Neural progenitor cell (in vitro differentiated cells): ENCODE data around the gene EME2. TPM values are rescaled to one million over a fixed set of nuclear protein-coding genes. Genes with fewer than 3 reads are reported as not detected.

Source experiments
- DNase-seq: peaks from one replicate; pipeline ENCODE4 v3.0.0-alpha.2; 2016; ENCODE audit warnings: low spot score
- H2AFZ ChIP-seq: fragments of 200-600 bp; sonication (generic); replicated peaks from 2 replicates; pipeline ENCODE4 v1.6.1; 2016; ENCODE audit warnings: antibody characterized with exemption
- H3F3A ChIP-seq: fragments of 200-600 bp; sonication (generic); 2 replicates; pipeline ENCODE4 v1.6.1; 2016; ENCODE audit warnings: antibody characterized with exemption, low read depth
- H3K27ac ChIP-seq: fragments of 200-600 bp; sonication (generic); 2 replicates; pipeline ENCODE4 v1.5.1; 2016; ENCODE audit warnings: mild to moderate bottlenecking
- H3K27me3 ChIP-seq: fragments of 200-600 bp; sonication (generic); 2 replicates; pipeline ENCODE4 v1.6.1; 2016; ENCODE audit warnings: mild to moderate bottlenecking, moderate library complexity
- H3K36me3 ChIP-seq: fragments of 200-600 bp; sonication (generic); 2 replicates; pipeline ENCODE4 v1.5.1; 2016
- H3K4me1 ChIP-seq: fragments of 200-600 bp; sonication (generic); 2 replicates; pipeline ENCODE4 v1.6.1; 2016; ENCODE audit warnings: mixed run types
- H3K4me2 ChIP-seq: fragments of 200-600 bp; sonication (generic); 2 replicates; pipeline ENCODE4 v1.6.1; 2016
- H3K4me3 ChIP-seq: fragments of 200-600 bp; sonication (generic); 2 replicates; pipeline ENCODE4 v1.5.1; 2016
- H3K79me2 ChIP-seq: fragments of 200-600 bp; sonication (generic); 2 replicates; pipeline ENCODE4 v1.6.1; 2016; ENCODE audit warnings: low read depth
- H3K9ac ChIP-seq: fragments of 200-600 bp; sonication (generic); 2 replicates; pipeline ENCODE4 v1.6.1; 2016
- H3K9me3 ChIP-seq: fragments of 200-600 bp; sonication (generic); 2 replicates; pipeline ENCODE4 v1.5.1; 2016; ENCODE audit warnings: low read depth
- H4K20me1 ChIP-seq: fragments of 200-600 bp; sonication (generic); 2 replicates; pipeline ENCODE4 v1.6.1; 2016; ENCODE audit warnings: low read depth
- H3K27ac Mint-ChIP-seq: 3 replicates; pipeline ENCODE4 v1.8.0; 2021; ENCODE audit warnings: mixed read lengths
- H3K27me3 Mint-ChIP-seq: 2 replicates; pipeline ENCODE4 v1.8.0; 2022; ENCODE audit warnings: low read depth, mild to moderate bottlenecking, inconsistent platforms, moderate library complexity, mixed read lengths; ENCODE audit not compliant: insufficient read depth
- H3K36me3 Mint-ChIP-seq: 3 replicates; pipeline ENCODE4 v1.8.0; 2021; ENCODE audit warnings: mixed read lengths
- H3K4me1 Mint-ChIP-seq: 3 replicates; pipeline ENCODE4 v1.8.0; 2021; ENCODE audit warnings: mixed read lengths
- H3K4me3 Mint-ChIP-seq: 3 replicates; pipeline ENCODE4 v1.8.0; 2021; ENCODE audit warnings: mild to moderate bottlenecking, moderate library complexity, mixed read lengths
- H3K9me3 Mint-ChIP-seq: 3 replicates; pipeline ENCODE4 v1.8.0; 2020; ENCODE audit warnings: mixed read lengths
- EZH2 ChIP-seq: fragments of 200-600 bp; sonication (generic); IDR thresholded peaks from 2 replicates; pipeline ENCODE4 v1.6.1; 2017; ENCODE audit warnings: antibody characterized with exemption, mild to moderate bottlenecking, moderate library complexity
- EZH2phosphoT487 ChIP-seq: fragments of 200-600 bp; sonication (generic); IDR thresholded peaks from 2 replicates; pipeline ENCODE4 v1.6.1; 2017; ENCODE audit warnings: antibody characterized with exemption
- total RNA-seq: library from RNA; depleted of rRNA; stranded (reverse); fragments of >200 nt; gene quantifications from 2 replicates; pipeline ENCODE4 v1.2.3, GENCODE V29; 2015; ENCODE audit warnings: low replicate concordance
- TF ChIP-seq, protein P1 (sequence below): fragments of 200-600 bp; sonication (generic); IDR thresholded peaks from 2 replicates; pipeline ENCODE4 v1.5.1; 2017; ENCODE audit warnings: antibody characterized with exemption, mild to moderate bottlenecking

The EME2 gene
- total RNA-seq, 1 donor from 2014 or later: 2.3 TPM

DNA sequence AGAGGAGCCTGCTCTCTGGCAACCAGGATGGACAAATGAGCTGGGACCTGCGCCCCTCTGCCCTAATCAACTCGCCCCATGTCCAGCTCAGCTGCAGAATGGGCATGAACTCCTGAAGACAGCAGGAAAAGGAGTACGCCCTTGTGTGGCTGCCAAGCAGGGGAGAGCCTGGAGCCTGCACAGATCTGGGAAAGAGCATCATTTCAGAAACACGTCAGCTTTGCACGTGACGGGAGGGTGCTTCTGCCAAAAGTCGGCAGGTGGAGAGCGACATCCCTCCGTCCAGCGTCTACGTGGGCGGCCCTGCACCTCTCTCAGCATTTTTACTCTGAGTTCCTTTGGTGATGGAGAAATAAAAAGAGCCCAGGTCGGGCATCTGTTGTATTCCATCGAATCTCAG, 19.8 kb upstream of the EME2 start:
- no peak for TF ChIP-seq EZH2phosphoT487
- TF ChIP-seq, protein P1, sequence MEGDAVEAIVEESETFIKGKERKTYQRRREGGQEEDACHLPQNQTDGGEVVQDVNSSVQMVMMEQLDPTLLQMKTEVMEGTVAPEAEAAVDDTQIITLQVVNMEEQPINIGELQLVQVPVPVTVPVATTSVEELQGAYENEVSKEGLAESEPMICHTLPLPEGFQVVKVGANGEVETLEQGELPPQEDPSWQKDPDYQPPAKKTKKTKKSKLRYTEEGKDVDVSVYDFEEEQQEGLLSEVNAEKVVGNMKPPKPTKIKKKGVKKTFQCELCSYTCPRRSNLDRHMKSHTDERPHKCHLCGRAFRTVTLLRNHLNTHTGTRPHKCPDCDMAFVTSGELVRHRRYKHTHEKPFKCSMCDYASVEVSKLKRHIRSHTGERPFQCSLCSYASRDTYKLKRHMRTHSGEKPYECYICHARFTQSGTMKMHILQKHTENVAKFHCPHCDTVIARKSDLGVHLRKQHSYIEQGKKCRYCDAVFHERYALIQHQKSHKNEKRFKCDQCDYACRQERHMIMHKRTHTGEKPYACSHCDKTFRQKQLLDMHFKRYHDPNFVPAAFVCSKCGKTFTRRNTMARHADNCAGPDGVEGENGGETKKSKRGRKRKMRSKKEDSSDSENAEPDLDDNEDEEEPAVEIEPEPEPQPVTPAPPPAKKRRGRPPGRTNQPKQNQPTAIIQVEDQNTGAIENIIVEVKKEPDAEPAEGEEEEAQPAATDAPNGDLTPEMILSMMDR: no peak
- TF ChIP-seq EZH2: no peak
- H3K4me3 Mint-ChIP-seq: no peak overlapping the region
- Histone ChIP-seq H3K27ac (no peak overlapping the region), H3F3A (no peaks in the 10 kb centered on the region), H3K9ac (no peak overlapping the region), H3K4me1 (no peaks in the 10 kb centered on the region), H3K79me2 (no peaks in the 10 kb centered on the region), H4K20me1 (no peaks in the 10 kb centered on the region), H3K4me2 (no peak overlapping the region), H3K36me3 (no peaks in the 10 kb centered on the region), H2AFZ (no peak overlapping the region), H3K4me3 (no peak overlapping the region), H3K9me3 (no peaks in the 10 kb centered on the region), H3K27me3 (no peaks in the 10 kb centered on the region)
- no peaks in the 10 kb centered on the region for H3K4me1 Mint-ChIP-seq
- no peak for DNase-seq
- no peak overlapping the region for H3K27ac Mint-ChIP-seq
- peaks cover 5% of the 10 kb centered on the region for H3K36me3 Mint-ChIP-seq
- peaks cover 4% of the 10 kb centered on the region for H3K27me3 Mint-ChIP-seq
- H3K9me3 Mint-ChIP-seq: no peaks in the 10 kb centered on the region

DNA sequence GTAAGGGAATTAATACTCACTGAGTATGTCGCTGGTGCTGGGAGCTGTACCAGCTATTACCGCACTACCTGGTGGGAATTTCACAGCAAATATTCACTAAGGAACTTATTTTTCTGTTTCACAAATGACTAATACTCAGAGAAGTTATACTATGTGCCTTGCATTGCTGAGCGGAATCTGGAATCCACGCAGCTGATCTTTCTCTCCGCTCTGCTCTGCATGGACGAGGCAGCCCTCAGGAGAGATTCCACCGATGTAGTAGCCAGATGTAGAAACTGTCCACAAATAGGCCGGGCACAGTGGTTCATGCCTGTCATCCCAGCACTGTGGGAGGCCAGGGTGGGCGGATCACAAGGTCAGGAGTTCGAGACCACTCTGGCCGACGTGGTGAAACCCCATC, 18.4 kb upstream of the EME2 start:
- Mint-ChIP-seq H3K36me3 (peaks cover 5% of the 10 kb centered on the region), H3K4me3 (no peak overlapping the region), H3K4me1 (no peaks in the 10 kb centered on the region), H3K9me3 (no peaks in the 10 kb centered on the region), H3K27ac (no peak overlapping the region), H3K27me3 (peaks cover 4% of the 10 kb centered on the region)
- TF ChIP-seq EZH2 (no peak), EZH2phosphoT487 (no peak)
- TF ChIP-seq, protein P1: no peak
- H3F3A ChIP-seq: no peaks in the 10 kb centered on the region
- H3K4me1 ChIP-seq: no peaks in the 10 kb centered on the region
- H3K36me3 ChIP-seq: no peaks in the 10 kb centered on the region
- H3K4me2 ChIP-seq: no peak overlapping the region
- H3K9me3 ChIP-seq: no peaks in the 10 kb centered on the region
- no peak overlapping the region for H3K27ac ChIP-seq
- no peaks in the 10 kb centered on the region for H3K79me2 ChIP-seq
- H4K20me1 ChIP-seq: no peaks in the 10 kb centered on the region
- H3K27me3 ChIP-seq: no peaks in the 10 kb centered on the region
- DNase-seq: no peak
- H2AFZ ChIP-seq: no peak overlapping the region
- no peak overlapping the region for H3K4me3 ChIP-seq
- H3K9ac ChIP-seq: no peak overlapping the region

DNA sequence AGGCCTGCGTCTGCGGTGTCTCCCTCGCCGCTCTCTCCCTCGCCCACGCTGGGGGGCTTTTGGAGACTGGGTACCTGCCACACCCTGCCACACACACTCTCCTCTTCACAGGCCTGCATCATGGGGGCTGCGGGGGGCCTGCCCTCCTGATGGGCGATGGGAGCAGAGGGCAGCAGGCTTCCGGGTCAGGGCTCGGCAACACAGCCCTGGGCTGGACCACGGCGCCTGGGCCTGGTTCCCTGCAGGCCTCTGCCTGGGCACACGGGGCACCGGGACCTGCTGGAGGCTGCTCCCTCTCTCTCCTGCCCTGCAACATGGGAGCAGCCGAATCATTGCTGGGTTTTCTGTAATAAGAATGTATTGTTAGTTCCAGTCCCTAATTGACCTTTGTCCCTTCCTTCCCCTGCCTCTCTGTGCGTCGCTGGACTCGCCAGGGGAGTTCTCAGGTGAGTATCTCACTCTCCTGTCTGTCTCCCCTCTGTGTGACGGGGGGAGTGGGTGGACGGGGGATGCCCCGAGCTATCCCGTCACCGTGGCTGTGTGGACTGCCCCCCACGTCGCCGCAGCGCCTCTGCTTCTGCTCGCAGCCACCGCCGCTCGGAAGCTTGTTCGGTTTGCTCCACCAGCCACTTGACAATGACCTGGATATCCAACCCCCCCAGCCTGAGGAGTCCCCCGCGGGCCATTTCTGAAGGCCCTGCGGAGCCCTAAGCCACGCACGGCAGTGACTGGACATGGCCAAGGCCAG, 14.7 kb upstream of the EME2 start:
- Histone ChIP-seq H3K4me3 (no peak overlapping the region), H3K79me2 (no peaks in the 10 kb centered on the region), H4K20me1 (peaks cover 1% of the 10 kb centered on the region), H3K4me1 (no peaks in the 10 kb centered on the region), H3K9me3 (no peaks in the 10 kb centered on the region), H3K4me2 (no peak overlapping the region), H3K27ac (no peak overlapping the region), H3K36me3 (no peaks in the 10 kb centered on the region), H2AFZ (no peak overlapping the region), H3K9ac (no peak overlapping the region), H3F3A (peaks cover 1% of the 10 kb centered on the region), H3K27me3 (no peaks in the 10 kb centered on the region)
- DNase-seq: no peak
- H3K4me1 Mint-ChIP-seq: no peaks in the 10 kb centered on the region
- no peaks in the 10 kb centered on the region for H3K9me3 Mint-ChIP-seq
- no peak overlapping the region for H3K4me3 Mint-ChIP-seq
- TF ChIP-seq EZH2 (no peak), EZH2phosphoT487 (no peak)
- TF ChIP-seq, protein P1: no peak
- peaks cover 7% of the 10 kb centered on the region for H3K36me3 Mint-ChIP-seq
- no peak overlapping the region for H3K27ac Mint-ChIP-seq
- peaks cover 4% of the 10 kb centered on the region for H3K27me3 Mint-ChIP-seq
